H1 (cell line): ENCODE data around the gene SCGB1C2. TPM values are rescaled to one million over a fixed set of nuclear protein-coding genes. Genes with fewer than 3 reads are reported as not detected.

ENCODE experiments used
- CTCF ChIA-PET: fragments of 300-600 bp; sonication (Branson Sonifier 250); formaldehyde crosslinking; loops from one replicate; lab custom pipeline; 2021; ENCODE audit not compliant: partially characterized antibody; lab: Charles Lee
- POLR2A ChIA-PET: fragments of 300-600 bp; sonication (Branson Sonifier 250); formaldehyde crosslinking; loops from one replicate; lab custom pipeline; 2021; ENCODE audit warnings: inconsistent platforms; ENCODE audit not compliant: partially characterized antibody; lab: Charles Lee
- DNase-seq, 2 experiments: peaks; one replicate each; pipeline versions ENCODE4 v3.0.0 to v3.0.0-alpha.2; 2010 to 2022; ENCODE audit warnings: low spot score in 2 of 2, low read depth in 1 of 2, mixed read lengths in 1 of 2
- FAIRE-seq: peaks from 2 replicates; lab custom pipeline; 2011; peaks lifted over from hg19 to GRCh38; lab: Jason Lieb, UNC
- H2AFZ ChIP-seq: 2 replicates; pipeline ENCODE4 v1.8.1; 2012; ENCODE audit warnings: low read length, inconsistent platforms
- H2AK5ac ChIP-seq: 2 replicates; pipeline ENCODE4 v1.6.1; 2013; ENCODE audit warnings: low read depth, low read length
- H2BK120ac ChIP-seq: replicated peaks from 2 replicates; pipeline ENCODE3; 2013; ENCODE audit warnings: low read depth, low read length, inconsistent platforms
- H2BK12ac ChIP-seq: 2 replicates; pipeline ENCODE4 v1.6.1; 2013; ENCODE audit warnings: low read depth, low read length
- H2BK15ac ChIP-seq: 2 replicates; pipeline ENCODE4 v1.6.1; 2013; ENCODE audit warnings: low read length
- H2BK20ac ChIP-seq: 2 replicates; pipeline ENCODE4 v1.6.1; 2013; ENCODE audit warnings: low read length
- H2BK5ac ChIP-seq: 2 replicates; pipeline ENCODE4 v1.6.1; 2013; ENCODE audit warnings: low read depth, low read length
- H3K14ac ChIP-seq: 2 replicates; pipeline ENCODE4 v1.6.1; 2013; ENCODE audit warnings: inconsistent platforms; ENCODE audit not compliant: insufficient read length
- H3K18ac ChIP-seq: 2 replicates; pipeline ENCODE4 v1.6.1; 2013; ENCODE audit warnings: low read length; ENCODE audit errors: extremely low read depth
- H3K23ac ChIP-seq: 2 replicates; pipeline ENCODE4 v1.6.1; 2013; ENCODE audit warnings: inconsistent platforms; ENCODE audit not compliant: insufficient read length
- H3K23me2 ChIP-seq: 2 replicates; pipeline ENCODE4 v1.6.1; 2013; ENCODE audit warnings: low read depth, low read length
- H3K27ac ChIP-seq: 2 replicates; pipeline ENCODE4 v1.6.1; 2011; ENCODE audit warnings: low read depth, low read length, inconsistent platforms
- H3K27me3 ChIP-seq, 4 experiments: replicated peaks in 1 of 4; 1 replicate in 1 of 4; 2 replicates in 3 of 4; pipeline versions ENCODE4 v1.6.1 to v1.8.1; 2011 to 2013; ENCODE audit warnings: low read length in 3 of 4, mild to moderate bottlenecking in 3 of 4, inconsistent platforms in 2 of 4, mixed read lengths in 2 of 4, moderate library complexity in 1 of 4; ENCODE audit not compliant: control insufficient read depth in 3 of 4, insufficient read depth in 3 of 4; ENCODE audit errors: extremely low read depth in 1 of 4
- H3K36me3 ChIP-seq, 4 experiments: 2 replicates each; pipeline versions ENCODE4 v1.6.1 to v1.8.1; 2011 to 2013; ENCODE audit warnings: mild to moderate bottlenecking in 4 of 4, low read length in 3 of 4, moderate library complexity in 2 of 4, control low read depth in 1 of 4, inconsistent platforms in 1 of 4; ENCODE audit not compliant: insufficient read depth in 4 of 4, control insufficient read depth in 2 of 4
- H3K4ac ChIP-seq: replicated peaks from 2 replicates; pipeline ENCODE3; 2013; ENCODE audit warnings: low read length, low read depth, mixed read lengths, inconsistent platforms; ENCODE audit not compliant: insufficient read length
- H3K4me1 ChIP-seq, 4 experiments: replicated peaks in 1 of 4; 1 replicate in 1 of 4; 2 replicates in 3 of 4; pipeline versions ENCODE4 v1.6.1 to v1.8.1; 2011 to 2013; ENCODE audit warnings: low read length in 3 of 4, inconsistent platforms in 2 of 4, mixed read lengths in 1 of 4; ENCODE audit not compliant: insufficient read depth in 4 of 4, control insufficient read depth in 3 of 4
- H3K4me2 ChIP-seq, 2 experiments: 2 replicates each; pipeline versions ENCODE4 v1.6.1 to v1.8.1; 2011 to 2013; ENCODE audit warnings: low read depth in 2 of 2, low read length in 2 of 2, control low read depth in 1 of 2, inconsistent platforms in 1 of 2, mild to moderate bottlenecking in 1 of 2; ENCODE audit not compliant: insufficient read depth in 1 of 2
- H3K4me3 ChIP-seq, 4 experiments: fragments of 200-600, 300-600 bp in 1 of 4; sonication (generic), shearing (Covaris generic), sonication (Bioruptor Twin) in 1 of 4; 2 replicates each; pipeline versions ENCODE4 v1.5.1 to v1.8.1; 2011 to 2016; ENCODE audit warnings: low read length in 4 of 4, low read depth in 3 of 4, control low read depth in 2 of 4, inconsistent platforms in 2 of 4, mild to moderate bottlenecking in 2 of 4, mixed read lengths in 1 of 4, moderate library complexity in 1 of 4; ENCODE audit not compliant: insufficient read depth in 2 of 4; ENCODE audit errors: extremely low read depth in 1 of 4
- H3K56ac ChIP-seq: replicated peaks from 2 replicates; pipeline ENCODE3; 2013; ENCODE audit warnings: low read depth, mild to moderate bottlenecking, mixed read lengths, low read length, inconsistent platforms; ENCODE audit not compliant: insufficient read length
- H3K79me1 ChIP-seq: 2 replicates; pipeline ENCODE4 v1.6.1; 2013; ENCODE audit warnings: low read depth, low read length, control low read depth
- H3K79me2 ChIP-seq, 2 experiments: 2 replicates each; pipeline versions ENCODE4 v1.6.1 to v1.8.1; 2012 to 2013; ENCODE audit warnings: low read length in 2 of 2, mild to moderate bottlenecking in 2 of 2, inconsistent platforms in 1 of 2; ENCODE audit not compliant: insufficient read depth in 2 of 2, control insufficient read depth in 1 of 2
- H3K9ac ChIP-seq, 4 experiments: replicated peaks in 1 of 4; 1 replicate in 1 of 4; 2 replicates in 3 of 4; pipeline versions ENCODE4 v1.6.1 to v1.8.1; 2011 to 2013; ENCODE audit warnings: low read depth in 3 of 4, low read length in 3 of 4, control low read depth in 2 of 4, mild to moderate bottlenecking in 2 of 4, moderate library complexity in 2 of 4, inconsistent platforms in 1 of 4; ENCODE audit errors: extremely low read depth in 1 of 4
- H3K9me3 ChIP-seq, 2 experiments: 2 replicates each; pipeline versions ENCODE4 v1.6.1 to v1.8.1; 2012 to 2013; ENCODE audit warnings: mild to moderate bottlenecking in 2 of 2, moderate library complexity in 2 of 2, control low read depth in 1 of 2, inconsistent platforms in 1 of 2, low read depth in 1 of 2, low read length in 1 of 2, mixed read lengths in 1 of 2; ENCODE audit not compliant: insufficient read depth in 2 of 2
- H4K20me1 ChIP-seq, 2 experiments: replicated peaks in 1 of 2; 2 replicates each; pipeline versions ENCODE3 to v1.8.1; 2011 to 2013; ENCODE audit warnings: inconsistent platforms in 2 of 2, low read length in 2 of 2, mild to moderate bottlenecking in 1 of 2; ENCODE audit not compliant: insufficient read depth in 2 of 2, control insufficient read depth in 1 of 2
- H4K5ac ChIP-seq: 2 replicates; pipeline ENCODE4 v1.6.1; 2013; ENCODE audit warnings: low read length, low read depth, mixed read lengths, inconsistent platforms; ENCODE audit not compliant: insufficient read length
- H4K8ac ChIP-seq: 2 replicates; pipeline ENCODE4 v1.8.0; 2013; ENCODE audit warnings: mild to moderate bottlenecking, moderate library complexity, low read length, inconsistent platforms; ENCODE audit not compliant: insufficient read depth; ENCODE audit errors: extremely low read depth
- H4K91ac ChIP-seq: replicated peaks from 2 replicates; pipeline ENCODE3; 2013; ENCODE audit warnings: low read length, mixed read lengths, inconsistent platforms; ENCODE audit not compliant: insufficient read length
- ATF3 ChIP-seq: IDR thresholded peaks from 2 replicates; pipeline ENCODE4 v1.6.1; 2011; ENCODE audit warnings: low read depth, mild to moderate bottlenecking, low read length; ENCODE audit not compliant: insufficient read depth
- BACH1 ChIP-seq: IDR thresholded peaks from 2 replicates; pipeline ENCODE4 v1.6.1; 2012; ENCODE audit warnings: low read length, improper control_type of control experiment
- CBX5 ChIP-seq: fragments of 300-800, 300-1000 bp; sonication (generic); IDR thresholded peaks from 2 replicates; pipeline ENCODE4 v1.7.1; 2016; ENCODE audit warnings: antibody characterized with exemption, low read length, low read depth
- CBX8 ChIP-seq: fragments of 300-800, 300-1000 bp; sonication (generic); IDR thresholded peaks from 2 replicates; pipeline ENCODE4 v1.7.1; 2016; ENCODE audit warnings: low read depth, low read length, borderline replicate concordance
- KDM5A ChIP-seq: fragments of 200-600 bp; IDR thresholded peaks from 2 replicates; pipeline ENCODE4 v1.7.1; 2012; ENCODE audit warnings: mild to moderate bottlenecking, low read length, inconsistent platforms, mixed read lengths
- MAFK ChIP-seq: IDR thresholded peaks from 2 replicates; pipeline ENCODE4 v1.6.1; 2012; ENCODE audit warnings: low read depth, mild to moderate bottlenecking, improper control_type of control experiment, low read length
- RBBP5 ChIP-seq: IDR thresholded peaks from 2 replicates; pipeline ENCODE4 v1.7.1; 2012; ENCODE audit warnings: low read depth, mild to moderate bottlenecking, inconsistent platforms, low read length, moderate library complexity, borderline replicate concordance
- RFX5 ChIP-seq: IDR thresholded peaks from 2 replicates; pipeline ENCODE4 v1.6.1; 2011; ENCODE audit warnings: low read depth, low read length, improper control_type of control experiment, borderline replicate concordance
- SAP30 ChIP-seq: fragments of 300-600 bp; sonication (generic); IDR thresholded peaks from 2 replicates; pipeline ENCODE4 v1.7.1; 2012; ENCODE audit warnings: low read length, moderate library complexity, mild to moderate bottlenecking, inconsistent platforms; ENCODE audit not compliant: insufficient read depth, insufficient replicate concordance
- SIN3A ChIP-seq, 2 experiments: IDR thresholded peaks in 1 of 2; conservative IDR thresholded peaks in 1 of 2; 2 replicates each; pipeline ENCODE4 v1.6.1; 2011 to 2012; ENCODE audit warnings: low read length in 2 of 2, improper control_type of control experiment in 1 of 2, low read depth in 1 of 2, mild to moderate bottlenecking in 1 of 2
- SP4 ChIP-seq: IDR thresholded peaks from 2 replicates; pipeline ENCODE4 v1.6.1; 2012; ENCODE audit warnings: low read length, inconsistent platforms
- SUZ12 ChIP-seq: fragments of 200-600 bp; sonication (generic); IDR thresholded peaks from 2 replicates; pipeline ENCODE4 v1.6.1; 2012; ENCODE audit warnings: mild to moderate bottlenecking, inconsistent platforms, low read length, moderate library complexity, mixed read lengths
- TAF7 ChIP-seq: optimal IDR thresholded peaks from 2 replicates; pipeline ENCODE3; 2011; ENCODE audit warnings: low read depth, mild to moderate bottlenecking, inconsistent platforms, low read length, moderate library complexity, borderline replicate concordance
- WGBS, 2 experiments: shearing (Covaris generic) in 1 of 2; methylation state at CpG; one replicate each; pipeline versions ENCODE4 v1.1.6 to v1.1.7; 2013 to 2015; ENCODE audit warnings: low lambda C conversion rate in 2 of 2, mixed read lengths in 2 of 2, inconsistent platforms in 1 of 2, low coverage in 1 of 2, missing lambda C conversion rate in 1 of 2; ENCODE audit not compliant: insufficient replicate concordance in 2 of 2, insufficient coverage in 1 of 2, insufficient read length in 1 of 2; ENCODE audit errors: extremely low coverage in 1 of 2, missing lambda C conversion rate in 1 of 2; 5-methylcytosine and 5-hydroxymethylcytosine counted together
- polyA plus RNA-seq, 7 experiments: library from polyadenylated mRNA; depleted of rRNA in 3 of 7; stranded (reverse) in 5 of 7; unstranded in 2 of 7; fragments of >200 nt in 5 of 7; fragments of 200-250 nt in 2 of 7; gene quantifications; 1 replicate in 5 of 7; 2 replicates in 1 of 7; 4 replicates in 1 of 7; pipeline versions ENCODE4 v1.2.1 to v1.2.3, GENCODE V29; 2011 to 2013; ENCODE audit warnings: missing spikeins in 2 of 7, mixed read lengths in 2 of 7
- total RNA-seq: library from RNA; stranded (reverse); fragmentation: NEBNext Ultra II Directional; extraction: Animal tissue kit (Norgen Biotek cat#: 25700); gene quantifications from 2 replicates; pipeline ENCODE4 v1.2.1, GENCODE V29; 2021

Gene SCGB1C2
- total and polyA plus RNA-seq, 2 of the 8 experiments (the other 6 are each of a cell fraction or from before 2014, with no cell fraction given) = not detected

DNA sequence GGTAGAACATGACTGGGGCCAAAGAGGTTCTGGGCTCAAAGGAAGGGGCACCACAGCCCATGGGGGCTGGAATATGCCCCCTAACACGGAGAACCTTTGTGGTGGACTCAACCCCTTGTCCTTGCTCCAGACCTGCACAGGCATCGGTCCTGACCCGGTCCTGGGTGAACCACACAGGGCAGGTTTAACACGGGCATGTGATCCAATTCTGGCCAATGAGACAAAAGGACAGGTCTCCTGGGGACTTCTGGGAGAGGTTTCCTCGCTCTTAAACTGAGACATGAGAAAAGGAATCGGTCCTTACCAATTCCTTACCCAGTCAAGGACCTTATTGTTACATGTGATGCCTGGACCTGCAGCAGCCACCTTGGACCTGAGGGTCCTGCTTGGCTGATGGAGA, 40.4 kb downstream of the SCGB1C2 start:
- H3K9ac ChIP-seq = no peak overlapping the region
- H3K56ac ChIP-seq = no peak overlapping the region
- no peak overlapping the region for H2BK12ac ChIP-seq
- H3K36me3 ChIP-seq = no peaks in the 10 kb centered on the region
- H3K27me3 ChIP-seq = peaks cover 19 to 45% (median 37%) of the 10 kb centered on the region in 4 experiments
- DNase-seq = no peak
- H3K18ac ChIP-seq = no peak overlapping the region
- no peak overlapping the region for H3K4me2 ChIP-seq
- H3K4me1 ChIP-seq = peaks cover 0 to 14% (median 7%) of the 10 kb centered on the region in 4 experiments; a peak in 6 of 7 replicates
- H2BK120ac ChIP-seq = no peak overlapping the region
- H3K23ac ChIP-seq = no peak overlapping the region
- no peak for FAIRE-seq
- no peak overlapping the region for H2BK15ac ChIP-seq
- H3K79me1 ChIP-seq = peaks cover 2% of the 10 kb centered on the region; the same call in 1 of the 2 replicates
- ChIA-PET CTCF (interaction anchor here (1.2 to 1.8 kb wide), 2 partner anchors 12 to 15 kb away, joined by 3 read pairs; no protein-coding TSS in a partner anchor), POLR2A (no interaction called here)
- no peak overlapping the region for H3K27ac ChIP-seq
- no peaks in the 10 kb centered on the region for H4K20me1 ChIP-seq
- no peak overlapping the region for H3K14ac ChIP-seq
- WGBS, 2 experiments = 89% methylated on average over 6 of the region's 6 CpGs; no CpG with 5 or more reads in 1 of the 2 experiments
- H3K4ac ChIP-seq = no peak overlapping the region
- H3K4me3 ChIP-seq = no peak overlapping the region
- peaks cover 9% of the 10 kb centered on the region; the same call in 1 of the 2 replicates for H3K23me2 ChIP-seq
- H2BK20ac ChIP-seq = no peak overlapping the region
- no peaks in the 10 kb centered on the region for H3K79me2 ChIP-seq
- no peak overlapping the region for H4K91ac ChIP-seq
- H3K9me3 ChIP-seq = no peaks in the 10 kb centered on the region
- no peak overlapping the region for H4K5ac ChIP-seq
- H4K8ac ChIP-seq = no peak overlapping the region
- H2AK5ac ChIP-seq = no peak overlapping the region; the same call in 1 of the 2 replicates
- H2BK5ac ChIP-seq = no peak overlapping the region
- H2AFZ ChIP-seq = no peak overlapping the region
- TF ChIP-seq ATF3 = no peak
- TF ChIP-seq SAP30 = no peak
- TF ChIP-seq SP4 = no peak
- TF ChIP-seq BACH1 = no peak
- TF ChIP-seq CBX5 = no peak
- no peak for TF ChIP-seq TAF7
- TF ChIP-seq RBBP5 = no peak
- no peak for TF ChIP-seq KDM5A
- TF ChIP-seq RFX5 = no peak
- no peak for TF ChIP-seq SIN3A (conservative IDR thresholded peaks at IDR 0.05 in 1 of 2, IDR thresholded peaks at IDR 0.05 in 1 of 2; ENCODE audit: low read depth in 1 of 2, low read length in 2 of 2)
- no peak for TF ChIP-seq MAFK
- no peak for TF ChIP-seq CBX8
- no peak for TF ChIP-seq SUZ12
